IPS-18a (cell line): Measurements from ENCODE around the gene GPN1.
"Not testable (repeated sequence)": the region's sequence is repeated elsewhere in the genome, so short reads cannot be mapped to it uniquely, and the experiment has no call there.

ENCODE experiments used
- H3K27ac ChIP-seq: one replicate; pipeline ENCODE4 v1.5.1; 2013; ENCODE audit warnings: low read length
- H3K27me3 ChIP-seq: one replicate; pipeline ENCODE4 v1.6.1; 2013; ENCODE audit warnings: mild to moderate bottlenecking, low read length; ENCODE audit not compliant: control insufficient read depth, insufficient read depth
- H3K36me3 ChIP-seq: one replicate; pipeline ENCODE4 v1.6.1; 2013; ENCODE audit warnings: low read depth, low read length; ENCODE audit not compliant: control insufficient read depth
- H3K4me1 ChIP-seq: one replicate; pipeline ENCODE4 v1.6.1; 2013; ENCODE audit warnings: low read depth, low read length; ENCODE audit not compliant: control insufficient read depth
- H3K4me3 ChIP-seq: one replicate; pipeline ENCODE4 v1.5.1; 2013; ENCODE audit warnings: low read length
- H3K9ac ChIP-seq: one replicate; pipeline ENCODE4 v1.6.1; 2013; ENCODE audit warnings: mild to moderate bottlenecking, low read length, moderate library complexity
- H3K9me3 ChIP-seq: one replicate; pipeline ENCODE4 v1.6.1; 2013; ENCODE audit warnings: low read depth, low read length; ENCODE audit not compliant: control insufficient read depth

The GPN1 gene

DNA sequence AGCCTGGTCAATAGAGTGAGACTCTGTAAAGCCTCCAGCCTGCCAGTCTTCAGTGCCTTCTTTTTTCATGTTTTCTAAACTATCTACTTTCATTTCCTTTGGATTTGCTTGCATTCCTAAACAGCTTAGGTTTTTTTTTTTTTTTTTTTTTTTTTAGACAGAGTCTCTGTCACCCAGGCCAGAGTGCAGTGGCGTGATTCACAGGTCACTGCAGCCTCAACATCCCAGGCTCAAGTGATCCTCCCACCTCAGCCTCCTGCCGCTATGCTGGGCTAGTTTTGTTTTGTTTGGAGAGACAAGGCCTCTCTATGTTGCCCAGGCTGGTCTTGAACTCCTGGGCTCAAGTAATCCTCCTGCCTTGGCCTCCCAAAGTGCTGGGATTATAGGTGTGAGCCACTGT lies 1.4 kb downstream of the GPN1 start:
- H3K27me3 ChIP-seq, H3K4me1 ChIP-seq, H3K9me3 ChIP-seq, H3K4me3 ChIP-seq, H3K9ac ChIP-seq, H3K27ac ChIP-seq: not testable (repeated sequence)
- peaks cover 38% of the 10 kb centered on the region for H3K36me3 ChIP-seq

DNA sequence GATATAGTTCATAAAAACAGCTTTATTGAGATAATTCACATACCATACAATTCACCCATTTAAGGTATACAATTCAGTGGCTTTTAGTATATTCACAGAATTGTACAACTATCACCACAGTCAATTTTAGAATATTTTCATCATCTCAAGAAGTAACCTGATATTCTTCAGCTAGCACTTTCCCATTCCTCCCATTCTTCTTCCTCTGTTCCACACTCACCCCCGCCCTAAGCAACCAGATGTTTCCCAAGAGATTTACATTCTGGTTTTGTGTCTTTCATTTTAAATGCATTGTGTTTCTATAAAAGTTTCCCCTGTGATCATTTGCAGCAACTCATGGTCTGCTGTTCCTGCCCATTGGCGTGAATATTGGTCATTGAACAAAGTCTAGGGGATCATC lies 5.4 kb downstream of the GPN1 start:
- Histone ChIP-seq H3K27ac (no peak overlapping the region), H3K4me3 (no peak overlapping the region), H3K9ac (no peak overlapping the region), H3K27me3 (no peaks in the 10 kb centered on the region), H3K4me1 (no peaks in the 10 kb centered on the region), H3K36me3 (peaks cover 60% of the 10 kb centered on the region), H3K9me3 (no peaks in the 10 kb centered on the region)

DNA sequence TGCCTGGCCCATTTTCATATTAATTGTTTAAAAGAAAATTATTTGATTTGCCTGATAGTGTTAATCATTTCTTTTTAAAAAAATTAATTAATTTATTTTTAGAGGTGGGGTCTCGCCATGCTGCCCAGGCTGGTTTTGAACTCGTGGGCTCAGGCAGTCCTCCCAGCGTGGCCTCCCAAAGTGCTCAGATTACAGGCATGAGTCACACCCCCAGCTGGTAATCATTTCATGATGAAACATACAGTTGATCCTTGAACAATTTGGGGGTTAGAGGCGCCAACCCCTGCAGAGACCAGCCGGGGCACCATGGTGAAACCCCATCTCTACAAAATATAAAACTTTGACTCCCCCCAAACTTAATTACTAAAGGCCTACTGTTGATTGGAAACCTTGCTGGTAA lies 7.9 kb downstream of the GPN1 start:
- H3K4me3 ChIP-seq = no peak overlapping the region
- H3K36me3 ChIP-seq = peaks cover 65% of the 10 kb centered on the region

DNA sequence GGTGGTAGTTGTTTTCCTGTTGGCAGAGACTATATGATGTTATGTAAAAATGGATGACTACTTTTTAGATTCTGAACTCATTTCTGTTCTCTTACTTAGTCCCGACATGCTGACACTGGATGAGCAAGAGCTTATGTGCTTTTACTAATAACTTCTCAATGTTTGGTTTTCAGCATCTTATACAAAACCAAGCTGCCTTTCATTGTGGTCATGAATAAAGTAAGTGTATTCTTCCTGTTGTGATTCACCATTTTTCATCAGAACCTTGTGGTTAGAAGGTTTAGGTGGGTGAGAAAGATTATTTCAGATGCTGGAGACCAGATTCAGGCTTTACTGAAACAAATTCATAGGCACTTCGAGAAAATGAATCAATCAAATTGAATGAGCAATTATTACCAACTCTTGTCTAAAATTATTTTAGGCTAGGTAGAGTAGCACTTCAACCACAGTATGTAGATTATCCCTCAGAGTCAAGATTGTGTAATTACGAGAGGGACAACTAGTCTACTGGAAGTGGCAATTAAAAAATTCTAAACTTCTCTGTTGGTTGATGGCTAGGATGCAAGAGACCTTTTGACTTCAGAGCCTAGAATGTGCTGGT lies 9.3 kb downstream of the GPN1 start:
- no peaks in the 10 kb centered on the region for H3K27me3 ChIP-seq
- no peak overlapping the region for H3K9ac ChIP-seq
- no peaks in the 10 kb centered on the region for H3K4me1 ChIP-seq
- no peaks in the 10 kb centered on the region for H3K9me3 ChIP-seq
- H3K27ac ChIP-seq = no peak overlapping the region
- peaks cover 57% of the 10 kb centered on the region for H3K36me3 ChIP-seq
- no peak overlapping the region for H3K4me3 ChIP-seq

More for the DNA sequence above, 7.9 kb downstream of the GPN1 start:
- Histone ChIP-seq H3K9ac (no peak overlapping the region), H3K27me3 (no peaks in the 10 kb centered on the region), H3K27ac (no peak overlapping the region), H3K9me3 (no peaks in the 10 kb centered on the region), H3K4me1 (no peaks in the 10 kb centered on the region)

DNA sequence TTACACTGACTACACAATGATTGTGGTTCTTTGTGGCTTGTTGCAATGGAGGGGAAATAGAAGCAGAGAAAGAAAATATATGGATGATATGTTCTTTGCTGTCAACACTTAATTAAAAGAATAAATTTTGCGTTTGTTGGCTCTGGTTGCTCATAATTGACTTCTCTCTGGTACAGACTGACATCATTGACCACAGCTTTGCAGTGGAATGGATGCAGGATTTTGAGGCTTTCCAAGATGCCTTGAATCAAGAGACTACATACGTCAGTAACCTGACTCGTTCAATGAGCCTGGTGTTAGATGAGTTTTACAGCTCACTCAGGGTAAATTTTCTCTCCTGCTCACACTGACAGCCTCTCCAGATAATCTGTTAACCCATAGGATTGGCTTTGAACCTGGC lies 9.9 kb downstream of the GPN1 start:
- H3K9ac ChIP-seq = no peak overlapping the region
- H3K9me3 ChIP-seq = no peaks in the 10 kb centered on the region
- no peak overlapping the region for H3K27ac ChIP-seq
- no peaks in the 10 kb centered on the region for H3K4me1 ChIP-seq
- no peak overlapping the region for H3K4me3 ChIP-seq
- H3K27me3 ChIP-seq = no peaks in the 10 kb centered on the region
- H3K36me3 ChIP-seq = peaks cover 60% of the 10 kb centered on the region

DNA sequence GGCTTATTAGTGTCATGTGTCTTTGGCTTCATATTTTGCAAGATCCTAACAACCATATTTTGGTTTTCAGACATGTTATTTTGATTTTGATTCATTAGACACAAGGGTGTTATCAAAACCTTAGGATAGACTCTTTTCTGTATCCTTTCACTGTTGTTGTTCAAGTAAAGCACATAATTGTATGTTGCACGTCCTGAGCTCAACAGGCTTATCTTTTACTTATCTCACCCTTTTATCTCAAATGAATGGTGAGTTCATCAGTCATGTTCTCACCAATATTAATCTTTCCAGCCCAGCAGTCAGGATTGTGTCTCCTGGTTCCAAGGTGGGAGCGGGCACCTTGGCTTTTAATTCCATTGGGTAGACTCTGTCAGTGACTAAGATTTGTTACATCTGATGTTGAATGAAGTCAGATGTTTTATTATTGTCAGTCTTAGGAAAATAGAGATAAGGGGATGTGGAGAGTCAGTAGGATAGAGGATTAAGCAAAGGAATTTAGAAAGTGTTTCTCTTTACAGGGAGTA lies 11.9 kb downstream of the GPN1 start:
- no peak overlapping the region for H3K27ac ChIP-seq
- no peak overlapping the region for H3K4me3 ChIP-seq
- no peak overlapping the region for H3K9ac ChIP-seq
- no peaks in the 10 kb centered on the region for H3K9me3 ChIP-seq
- H3K4me1 ChIP-seq = no peaks in the 10 kb centered on the region
- H3K36me3 ChIP-seq = peaks cover 45% of the 10 kb centered on the region
- H3K27me3 ChIP-seq = no peaks in the 10 kb centered on the region

DNA sequence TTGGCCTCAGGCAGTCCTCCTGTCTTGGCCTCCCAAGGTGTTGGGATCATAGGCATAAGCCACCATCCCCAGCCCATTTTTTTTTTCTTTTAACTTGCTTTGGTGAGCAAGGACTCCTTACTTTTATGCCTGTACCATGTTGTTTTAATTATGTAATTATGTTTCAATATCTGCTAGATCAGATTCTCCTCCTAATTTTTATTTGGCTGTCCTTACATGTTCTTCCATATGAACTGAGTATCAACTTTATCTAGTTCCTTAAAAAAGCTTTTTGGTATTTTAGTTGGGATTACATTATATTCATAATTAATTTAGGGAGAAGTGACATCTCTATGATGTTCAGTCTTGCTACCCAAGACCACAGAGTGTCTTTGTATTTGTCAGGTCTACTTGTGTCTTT lies 16.3 kb downstream of the GPN1 start:
- H3K4me3 ChIP-seq = no peak overlapping the region
- H3K9ac ChIP-seq = no peak overlapping the region
- no peaks in the 10 kb centered on the region for H3K27me3 ChIP-seq
- H3K9me3 ChIP-seq = no peaks in the 10 kb centered on the region
- H3K4me1 ChIP-seq = no peaks in the 10 kb centered on the region
- H3K36me3 ChIP-seq = peaks cover 43% of the 10 kb centered on the region
- H3K27ac ChIP-seq = no peak overlapping the region

DNA sequence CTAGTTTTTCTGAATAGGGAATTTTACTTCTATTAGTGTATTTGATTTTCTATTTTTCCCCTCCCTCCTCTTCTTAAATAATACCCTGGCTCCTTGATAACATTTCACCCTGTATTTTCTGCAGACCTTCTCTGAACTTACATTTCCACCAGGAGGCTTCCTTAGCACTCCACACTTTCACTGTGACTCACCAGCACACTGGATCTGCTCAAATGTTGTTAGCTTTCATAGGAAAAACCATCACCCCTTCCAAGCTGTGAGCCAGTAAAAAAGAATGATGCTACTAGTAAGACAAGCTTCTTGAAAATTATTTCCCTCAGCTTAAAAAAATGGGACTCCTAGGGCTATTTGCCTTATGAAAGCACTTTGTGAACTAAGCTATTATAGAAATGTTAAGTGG lies 18.4 kb downstream of the GPN1 start:
- Histone ChIP-seq H3K27me3 (no peaks in the 10 kb centered on the region), H3K4me1 (no peaks in the 10 kb centered on the region), H3K36me3 (peaks cover 46% of the 10 kb centered on the region), H3K9me3 (no peaks in the 10 kb centered on the region), H3K4me3 (no peak overlapping the region), H3K9ac (no peak overlapping the region), H3K27ac (no peak overlapping the region)

DNA sequence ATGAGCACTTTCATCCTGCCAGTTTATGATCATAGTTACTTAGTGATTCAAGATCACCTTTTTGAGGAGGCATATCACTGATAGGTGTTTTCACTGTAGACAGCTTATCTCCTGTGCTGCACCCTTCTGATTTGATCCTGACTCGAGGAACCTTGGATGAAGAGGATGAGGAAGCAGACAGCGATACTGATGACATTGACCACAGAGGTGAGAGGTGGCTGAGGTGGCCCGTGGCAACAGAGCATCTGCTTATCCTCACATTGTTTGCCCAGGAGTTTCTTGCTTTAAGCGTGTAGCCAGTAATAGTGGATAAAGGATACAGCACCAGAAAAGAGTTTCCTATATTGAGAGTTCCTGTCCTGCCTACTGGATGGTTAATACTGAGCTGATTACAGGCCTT lies 18.9 kb downstream of the GPN1 start:
- H3K4me1 ChIP-seq = no peaks in the 10 kb centered on the region
- H3K4me3 ChIP-seq = no peak overlapping the region
- no peaks in the 10 kb centered on the region for H3K27me3 ChIP-seq
- H3K36me3 ChIP-seq = peaks cover 50% of the 10 kb centered on the region
- H3K9me3 ChIP-seq = no peaks in the 10 kb centered on the region
- no peak overlapping the region for H3K9ac ChIP-seq
- H3K27ac ChIP-seq = no peak overlapping the region

DNA sequence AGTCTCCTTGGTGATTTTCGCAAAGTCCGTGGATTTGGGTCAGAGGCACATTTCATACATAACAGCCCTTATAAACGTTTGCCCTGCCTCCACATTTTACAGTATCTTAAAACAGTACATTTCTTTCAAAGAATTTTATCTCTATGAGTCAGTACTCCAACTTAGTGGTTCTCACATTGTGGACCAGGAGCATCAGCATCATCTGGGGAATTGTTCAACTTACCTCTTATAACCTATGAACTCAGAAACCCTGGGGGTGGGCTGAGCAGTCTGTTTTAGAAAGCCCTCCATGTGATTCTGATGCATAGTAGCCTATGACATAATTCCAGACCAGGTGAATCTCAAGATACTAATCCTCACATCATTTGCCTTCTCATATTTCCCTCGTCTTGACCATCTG lies 22.2 kb downstream of the GPN1 start:
- H3K27ac ChIP-seq = no peak overlapping the region
- no peaks in the 10 kb centered on the region for H3K9me3 ChIP-seq
- H3K4me1 ChIP-seq = no peaks in the 10 kb centered on the region
- no peak overlapping the region for H3K4me3 ChIP-seq
- H3K27me3 ChIP-seq = no peaks in the 10 kb centered on the region
- H3K9ac ChIP-seq = no peak overlapping the region
- H3K36me3 ChIP-seq = peaks cover 73% of the 10 kb centered on the region

DNA sequence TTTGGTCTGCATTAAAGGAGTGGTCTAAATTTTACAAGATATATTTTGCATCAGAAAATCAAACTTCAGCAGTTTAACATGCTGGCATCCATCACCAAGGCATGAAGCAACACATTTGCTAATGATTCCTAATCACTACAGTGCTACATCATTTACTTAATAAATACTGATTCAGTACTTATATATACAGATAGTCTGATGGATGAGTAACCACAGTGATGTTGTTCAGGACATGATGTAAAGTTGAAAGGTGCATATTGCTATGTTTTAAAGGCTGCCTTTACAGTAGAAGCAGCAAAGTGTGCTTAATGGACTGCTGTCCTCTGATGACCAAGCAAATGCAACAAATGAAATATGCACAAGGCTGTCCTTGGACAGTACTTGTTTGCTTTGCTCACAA lies 23.5 kb downstream of the GPN1 start:
- Histone ChIP-seq H3K9ac (no peak overlapping the region), H3K36me3 (peaks cover 76% of the 10 kb centered on the region)

DNA sequence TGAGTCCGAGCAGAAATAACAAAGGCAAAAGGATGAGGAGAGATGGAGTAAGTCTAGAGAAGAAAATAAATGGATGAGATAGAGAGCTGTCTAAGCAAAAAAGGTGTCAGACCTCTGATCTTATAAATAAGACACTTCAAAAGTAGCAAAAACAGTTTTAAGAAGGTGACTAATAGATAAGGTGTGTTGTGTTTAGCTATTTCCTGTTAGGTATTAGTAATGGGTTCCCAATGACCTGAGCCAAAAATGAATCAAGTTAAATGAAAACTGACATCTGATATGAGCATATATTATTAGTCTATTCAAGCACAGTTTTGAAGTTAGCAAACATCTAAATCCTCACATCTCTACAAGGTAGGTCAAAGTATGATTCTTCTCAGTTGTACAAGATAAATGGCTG lies 23.9 kb downstream of the GPN1 start:
- no peak overlapping the region for H3K4me3 ChIP-seq
- no peak overlapping the region for H3K9ac ChIP-seq
- H3K36me3 ChIP-seq = peaks cover 72% of the 10 kb centered on the region
- H3K27ac ChIP-seq = no peak overlapping the region
- no peaks in the 10 kb centered on the region for H3K27me3 ChIP-seq
- H3K9me3 ChIP-seq = no peaks in the 10 kb centered on the region
- no peaks in the 10 kb centered on the region for H3K4me1 ChIP-seq

More for the DNA sequence above, 23.5 kb downstream of the GPN1 start:
- no peaks in the 10 kb centered on the region for H3K9me3 ChIP-seq
- no peaks in the 10 kb centered on the region for H3K4me1 ChIP-seq
- H3K27me3 ChIP-seq = no peaks in the 10 kb centered on the region
- H3K4me3 ChIP-seq = no peak overlapping the region
- H3K27ac ChIP-seq = no peak overlapping the region
